Measurements from ENCODE around the gene MAP3K20. TPM values are rescaled to one million over a fixed set of nuclear protein-coding genes. Genes with fewer than 3 reads are reported as not detected.

The MAP3K20 gene
- total RNA-seq, 3 donors from 2014 or later: 34.8 to 67.0 (median 42.9) TPM

DNA sequence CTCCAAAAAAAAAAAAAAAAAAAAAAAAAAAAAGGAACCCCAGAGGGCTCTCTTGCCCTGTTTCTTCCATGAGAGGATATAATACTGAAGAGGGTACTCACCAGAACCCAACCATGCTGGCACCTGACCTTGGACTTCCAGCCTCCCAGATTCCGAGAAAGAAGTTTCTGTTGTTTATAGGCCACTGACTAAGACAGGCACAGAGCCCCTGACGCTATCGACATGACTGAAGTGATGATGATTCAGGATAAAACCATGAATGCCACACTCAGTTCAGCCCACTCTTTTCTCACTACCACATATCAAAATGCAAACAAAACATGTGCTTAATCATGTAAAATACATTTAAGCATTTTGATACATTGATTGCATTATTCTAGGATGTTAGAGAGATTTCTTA is 212.9 kb downstream of the MAP3K20 start:
- no peak for DNase-seq (ENCODE audit: low spot score in 2 of 2)
- Histone ChIP-seq H3K4me1 (no peaks in the 10 kb centered on the region), H3K27ac (no peak overlapping the region), H3K9me3 (peaks cover 0 to 8% of the 10 kb centered on the region in 2 donors), H3K4me3 (no peak overlapping the region), H3K36me3 (no peaks in the 10 kb centered on the region), H3K27me3 (no peaks in the 10 kb centered on the region)
- TF ChIP-seq POLR2AphosphoS5 (IDR thresholded peaks at IDR 0.05) (no peak), POLR2A (IDR thresholded peaks at IDR 0.05) (no peak)
- TF ChIP-seq, protein P1, sequence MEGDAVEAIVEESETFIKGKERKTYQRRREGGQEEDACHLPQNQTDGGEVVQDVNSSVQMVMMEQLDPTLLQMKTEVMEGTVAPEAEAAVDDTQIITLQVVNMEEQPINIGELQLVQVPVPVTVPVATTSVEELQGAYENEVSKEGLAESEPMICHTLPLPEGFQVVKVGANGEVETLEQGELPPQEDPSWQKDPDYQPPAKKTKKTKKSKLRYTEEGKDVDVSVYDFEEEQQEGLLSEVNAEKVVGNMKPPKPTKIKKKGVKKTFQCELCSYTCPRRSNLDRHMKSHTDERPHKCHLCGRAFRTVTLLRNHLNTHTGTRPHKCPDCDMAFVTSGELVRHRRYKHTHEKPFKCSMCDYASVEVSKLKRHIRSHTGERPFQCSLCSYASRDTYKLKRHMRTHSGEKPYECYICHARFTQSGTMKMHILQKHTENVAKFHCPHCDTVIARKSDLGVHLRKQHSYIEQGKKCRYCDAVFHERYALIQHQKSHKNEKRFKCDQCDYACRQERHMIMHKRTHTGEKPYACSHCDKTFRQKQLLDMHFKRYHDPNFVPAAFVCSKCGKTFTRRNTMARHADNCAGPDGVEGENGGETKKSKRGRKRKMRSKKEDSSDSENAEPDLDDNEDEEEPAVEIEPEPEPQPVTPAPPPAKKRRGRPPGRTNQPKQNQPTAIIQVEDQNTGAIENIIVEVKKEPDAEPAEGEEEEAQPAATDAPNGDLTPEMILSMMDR (IDR thresholded peaks at IDR 0.05): no peak
- intact Hi-C loops (cut with DNase I; ENCODE audit: low total_unique reads): no loop called here

DNA sequence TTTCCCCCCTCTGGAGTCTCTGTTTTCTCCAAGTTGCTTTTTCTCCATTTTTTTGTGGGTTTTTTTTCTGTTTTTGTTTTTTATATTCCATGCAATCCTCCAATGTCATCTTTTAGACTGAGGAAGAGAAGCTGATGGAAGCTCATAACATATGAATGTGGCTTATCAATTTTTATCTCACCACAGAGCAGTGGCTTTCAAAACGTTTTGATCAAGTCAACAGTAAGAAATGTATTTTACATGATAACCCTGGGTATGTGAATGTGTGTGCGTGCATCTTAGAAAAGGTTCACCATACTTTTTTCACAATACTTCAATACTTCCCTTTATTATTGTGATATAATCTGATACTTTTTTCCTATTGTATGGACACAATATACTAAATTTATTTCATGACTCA is 214.4 kb downstream of the MAP3K20 start:
- Histone ChIP-seq H3K27me3 (no peaks in the 10 kb centered on the region), H3K27ac (no peak overlapping the region)
- no peak for DNase-seq (ENCODE audit: low spot score in 2 of 2)

DNA sequence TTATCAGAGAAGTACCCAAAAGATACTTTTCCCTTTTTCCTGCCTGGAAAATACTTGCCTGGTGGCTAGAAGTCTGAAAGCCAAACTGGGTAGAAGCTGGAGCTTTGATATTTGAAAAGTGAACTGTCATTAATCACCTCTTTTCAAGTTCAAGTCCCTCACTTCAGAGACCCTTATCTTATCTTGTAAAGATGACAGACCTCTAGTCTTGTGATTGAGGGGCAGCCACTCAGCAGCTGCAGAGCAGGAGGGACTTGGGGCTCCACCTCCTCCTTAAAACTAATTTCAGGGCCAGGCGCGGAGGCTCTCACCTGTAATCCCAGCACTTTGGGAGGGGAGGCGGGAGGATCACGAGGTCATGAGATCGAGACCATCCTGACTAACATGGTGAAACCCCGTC is 214.9 kb downstream of the MAP3K20 start:
- no peak for DNase-seq (ENCODE audit: low spot score in 2 of 2)

More for the DNA sequence above, 214.4 kb downstream of the MAP3K20 start:
- intact Hi-C loops (cut with DNase I; ENCODE audit: low total_unique reads): no loop called here
- Histone ChIP-seq H3K9me3 (peaks cover 0 to 8% of the 10 kb centered on the region in 2 donors), H3K4me3 (no peak overlapping the region), H3K36me3 (no peaks in the 10 kb centered on the region), H3K4me1 (no peaks in the 10 kb centered on the region)
- TF ChIP-seq, protein P1 (IDR thresholded peaks at IDR 0.05): no peak
- TF ChIP-seq POLR2AphosphoS5 (IDR thresholded peaks at IDR 0.05) (no peak), POLR2A (IDR thresholded peaks at IDR 0.05) (no peak)

DNA sequence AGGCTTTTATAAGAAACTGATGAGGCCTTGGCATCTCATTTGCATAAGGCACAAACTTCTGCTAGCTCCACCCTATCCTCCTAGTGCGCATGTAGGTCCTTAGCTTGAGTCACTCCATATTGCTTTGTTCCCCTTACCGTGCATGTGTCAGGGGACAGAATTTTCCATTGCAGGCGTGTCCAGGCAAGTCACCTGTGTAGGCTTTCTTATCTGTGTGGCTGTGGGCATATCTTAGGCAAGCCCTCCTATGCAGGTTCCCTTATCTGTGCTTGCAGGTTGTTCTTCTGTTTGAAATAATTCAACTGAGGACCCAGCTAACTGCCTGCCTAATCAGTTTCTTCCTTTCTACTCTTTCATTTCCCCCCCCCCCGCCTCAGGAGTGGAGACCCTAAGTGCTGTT is 215.8 kb downstream of the MAP3K20 start:
- Histone ChIP-seq H3K9me3 (peaks cover 0 to 8% of the 10 kb centered on the region in 2 donors), H3K36me3 (no peaks in the 10 kb centered on the region), H3K4me3 (no peak overlapping the region), H3K4me1 (no peaks in the 10 kb centered on the region), H3K27me3 (no peaks in the 10 kb centered on the region), H3K27ac (no peak overlapping the region)
- TF ChIP-seq POLR2AphosphoS5 (IDR thresholded peaks at IDR 0.05) (no peak), POLR2A (IDR thresholded peaks at IDR 0.05) (no peak)
- TF ChIP-seq, protein P1 (IDR thresholded peaks at IDR 0.05): no peak
- DNase-seq (ENCODE audit: low spot score in 2 of 2): no peak
- intact Hi-C loops (cut with DNase I; ENCODE audit: low total_unique reads): no loop called here

More for the DNA sequence above, 214.9 kb downstream of the MAP3K20 start:
- no peak overlapping the region for H3K27ac ChIP-seq
- H3K4me1 ChIP-seq: no peaks in the 10 kb centered on the region
- no peak overlapping the region for H3K4me3 ChIP-seq
- H3K36me3 ChIP-seq: no peaks in the 10 kb centered on the region
- peaks cover 0 to 8% of the 10 kb centered on the region in 2 donors for H3K9me3 ChIP-seq
- no peaks in the 10 kb centered on the region for H3K27me3 ChIP-seq
- intact Hi-C loops (cut with DNase I; ENCODE audit: low total_unique reads): no loop called here
- TF ChIP-seq, protein P1 (IDR thresholded peaks at IDR 0.05): no peak
- TF ChIP-seq POLR2A (IDR thresholded peaks at IDR 0.05) (no peak), POLR2AphosphoS5 (IDR thresholded peaks at IDR 0.05) (no peak)

DNA sequence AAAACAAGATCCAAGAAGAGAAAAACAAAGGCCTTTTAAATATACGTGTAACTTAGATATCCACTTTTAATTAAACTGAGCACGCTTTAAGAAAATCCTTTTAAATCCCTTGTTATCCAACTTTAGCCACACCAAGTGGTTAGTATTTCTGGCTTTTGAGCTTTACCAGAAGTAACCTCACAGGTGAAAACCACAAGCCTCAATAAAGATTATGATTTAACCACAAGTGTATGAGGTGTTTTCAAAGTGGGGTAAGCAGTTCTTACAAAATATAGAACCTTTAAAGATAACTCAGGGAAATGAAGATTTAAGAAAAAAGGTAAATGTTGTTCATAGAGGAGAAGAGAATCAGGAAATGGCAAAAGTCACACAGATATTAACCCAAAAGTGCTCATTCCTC is 220.6 kb downstream of the MAP3K20 start:
- Histone ChIP-seq H3K9me3 (peaks cover 38 to 45% of the 10 kb centered on the region in 2 donors), H3K27ac (no peak overlapping the region), H3K4me3 (no peak overlapping the region), H3K36me3 (no peaks in the 10 kb centered on the region), H3K27me3 (no peaks in the 10 kb centered on the region), H3K4me1 (no peaks in the 10 kb centered on the region)
- TF ChIP-seq POLR2AphosphoS5 (IDR thresholded peaks at IDR 0.05) (no peak), POLR2A (IDR thresholded peaks at IDR 0.05) (no peak)
- TF ChIP-seq, protein P1 (IDR thresholded peaks at IDR 0.05): no peak
- no peak for DNase-seq (ENCODE audit: low spot score in 2 of 2)
- intact Hi-C loops (cut with DNase I; ENCODE audit: low total_unique reads): no loop called here
